GM21367 (cell line): ENCODE results near the gene PAK5.

ENCODE experiments used
- ATAC-seq: cut with Tn5 transposase; IDR thresholded peaks from one replicate; pipeline ENCODE4 v1.9.1; 2021; ENCODE audit not compliant: unreplicated experiment

Gene PAK5

DNA sequence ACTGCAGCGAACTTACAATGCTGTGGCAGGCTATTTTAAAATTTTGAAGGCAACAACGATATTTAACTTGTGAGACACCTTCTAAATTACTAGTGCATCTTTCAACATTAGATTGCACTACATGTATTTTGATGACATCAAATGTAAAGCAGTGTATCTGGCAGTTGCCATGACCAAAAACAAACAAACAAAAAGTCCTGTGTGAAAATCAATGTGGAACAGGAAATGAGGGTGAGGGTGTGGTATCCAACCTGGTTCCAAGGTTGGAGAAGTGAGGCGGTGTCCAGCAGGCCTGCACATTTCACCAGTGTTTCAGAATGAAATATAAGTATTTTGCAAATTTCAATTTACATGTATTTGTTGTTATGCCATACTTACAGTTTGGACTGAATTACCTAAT is 212.5 kb downstream of the PAK5 start:
- ATAC-seq, result no peak

DNA sequence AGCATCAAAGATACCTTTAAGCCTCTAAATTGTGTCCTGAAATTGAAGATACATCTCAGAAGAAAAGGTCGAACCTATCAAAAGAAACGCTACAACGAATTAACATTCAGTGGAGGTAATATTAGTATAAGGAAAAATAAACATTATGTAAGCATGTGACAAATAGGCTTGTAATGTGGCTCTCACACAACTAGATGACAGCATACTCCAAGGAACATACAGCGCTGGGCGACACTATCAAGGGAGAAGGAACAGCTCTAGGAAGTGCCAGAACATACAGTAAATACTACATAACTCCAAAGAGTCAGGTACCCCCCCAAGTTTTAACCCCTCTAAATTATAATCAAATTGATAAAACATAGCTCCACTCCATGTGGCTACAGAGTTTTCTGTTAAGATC is 220.9 kb downstream of the PAK5 start:
- no peak for ATAC-seq

DNA sequence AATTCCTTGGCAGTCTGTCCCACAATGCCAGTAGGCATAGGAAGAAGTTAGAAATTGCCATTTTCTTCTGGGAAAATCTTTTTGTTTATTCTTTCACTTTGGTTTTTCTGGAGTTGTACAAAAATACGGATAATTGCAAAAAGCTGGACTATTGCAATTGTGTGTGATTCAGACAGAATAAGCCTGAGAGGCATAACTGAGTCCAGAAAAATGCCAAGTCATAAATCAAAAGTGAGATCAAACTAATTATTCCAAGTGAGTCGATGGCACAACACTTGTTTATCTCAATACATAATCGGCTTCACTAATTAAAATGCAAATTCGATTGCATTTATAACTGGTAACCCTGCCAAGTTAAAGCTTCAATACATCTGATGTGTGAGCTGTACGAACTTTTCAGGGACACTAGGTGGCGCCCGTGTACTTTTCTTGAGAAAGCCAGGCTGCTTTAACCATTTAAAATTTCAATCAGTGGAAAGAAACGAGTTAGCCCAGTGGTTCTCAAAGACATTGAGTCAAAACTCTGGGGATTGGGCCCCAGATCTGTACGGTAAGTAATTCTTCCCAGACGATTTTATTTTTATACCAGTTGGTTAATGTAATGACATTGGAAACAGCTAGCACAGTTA is 221.9 kb downstream of the PAK5 start:
- no peak for ATAC-seq

DNA sequence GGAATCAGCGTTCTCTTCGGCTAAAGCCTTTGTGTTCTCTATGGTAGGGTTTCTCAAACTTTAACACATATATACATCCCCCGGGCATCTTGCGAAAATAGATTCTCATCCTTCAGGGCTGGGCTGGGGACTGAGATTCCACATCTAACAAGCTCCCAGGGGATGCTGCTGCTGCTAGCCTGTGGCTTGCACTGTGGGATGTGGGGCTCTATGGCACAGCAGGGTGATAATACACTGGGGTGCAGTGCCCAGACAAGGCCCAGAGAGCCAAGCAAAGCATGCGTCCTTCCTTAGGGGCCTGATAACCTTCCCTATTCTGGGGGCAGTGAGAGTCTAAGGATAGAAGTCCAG is 222.4 kb downstream of the PAK5 start:
- peak; percentile 9 for ATAC-seq

DNA sequence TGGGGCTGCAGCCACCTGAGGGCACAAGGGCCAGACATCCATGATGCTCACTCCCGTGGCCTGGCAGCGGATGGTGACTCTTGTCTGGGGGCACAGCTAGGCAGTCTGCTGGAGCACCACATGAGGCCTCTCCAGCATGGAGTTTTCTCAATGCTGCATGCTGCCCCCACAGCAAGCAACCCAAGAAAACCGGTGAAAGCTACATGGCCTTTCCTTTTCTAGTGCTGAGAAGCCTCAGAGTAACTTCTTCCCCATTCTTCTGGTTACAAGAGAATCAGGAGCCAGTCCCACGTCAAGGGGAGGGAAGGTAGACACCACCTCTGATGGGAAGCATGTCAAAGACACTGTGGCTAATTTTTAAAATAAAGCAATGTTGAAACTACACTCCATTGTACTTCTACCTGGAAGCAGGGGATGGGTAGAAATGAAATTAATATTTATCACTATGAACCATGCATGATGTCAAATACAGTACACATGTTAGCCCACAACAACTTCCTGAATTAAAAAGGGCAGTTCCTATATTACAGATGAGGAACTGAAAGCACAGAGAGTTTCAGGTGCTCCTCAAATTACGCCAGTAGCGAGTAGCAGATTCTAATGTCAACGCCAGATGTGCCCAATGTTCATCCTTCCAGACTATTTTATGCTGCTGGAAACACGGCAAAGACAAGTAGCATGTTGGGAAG is 223.0 kb downstream of the PAK5 start:
- peak; percentile 98 for ATAC-seq

DNA sequence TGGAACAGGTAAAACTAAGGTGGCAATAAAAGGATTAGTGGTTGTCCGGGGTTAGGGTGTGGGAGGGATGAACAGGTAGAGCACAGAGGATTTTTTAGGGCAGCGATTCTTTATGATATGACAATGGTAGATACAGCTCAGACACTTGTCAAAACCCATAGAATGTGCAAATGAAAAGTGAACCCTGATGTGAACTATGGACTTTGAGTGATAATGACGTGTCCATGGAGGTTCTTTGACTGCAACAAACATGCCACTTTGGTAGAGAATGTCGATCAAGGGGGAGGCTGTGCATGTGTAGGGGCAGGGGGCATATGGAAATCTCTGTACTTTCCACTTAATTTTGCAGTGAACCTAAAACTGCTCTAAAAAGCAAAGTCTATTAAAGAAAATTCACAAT is 223.8 kb downstream of the PAK5 start:
- ATAC-seq, result no peak

DNA sequence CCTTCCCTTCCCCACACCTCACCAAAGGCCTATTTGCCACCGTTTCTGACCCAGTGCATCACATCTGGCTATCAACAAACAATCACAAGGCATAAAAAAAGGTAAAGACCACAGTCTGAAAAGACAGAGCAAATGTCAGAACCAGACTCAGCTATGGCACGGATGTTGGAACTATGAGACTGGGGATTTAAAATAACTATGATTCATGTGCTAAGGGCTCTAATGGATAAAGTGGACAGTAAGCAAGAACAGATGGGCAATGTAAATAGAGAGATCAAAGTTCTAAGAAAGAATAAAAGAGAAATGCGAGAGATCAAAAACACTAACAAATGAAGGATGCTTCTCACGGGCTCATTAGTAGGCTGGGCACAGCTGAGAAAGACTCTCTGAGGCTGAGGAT is 225.0 kb downstream of the PAK5 start:
- ATAC-seq, result no peak

DNA sequence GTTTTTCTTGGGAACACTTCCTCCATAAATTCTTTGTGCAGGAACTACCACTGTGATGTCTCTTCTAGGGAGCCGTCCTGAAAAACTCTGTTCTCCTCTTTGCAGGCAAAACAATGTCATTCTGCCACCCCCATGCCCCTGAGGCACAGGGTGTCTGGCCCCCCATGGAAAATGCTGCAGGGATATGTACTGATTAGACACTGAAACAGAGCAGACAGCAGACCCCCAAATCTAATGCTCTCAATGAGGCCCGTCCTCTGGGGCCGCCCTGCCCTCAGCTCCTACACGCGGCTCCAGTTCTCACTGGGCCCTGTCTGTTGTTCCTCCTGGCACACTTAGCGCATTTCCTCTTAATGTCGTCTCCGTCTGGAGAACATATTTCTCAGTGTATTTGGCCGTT is 227.0 kb downstream of the PAK5 start:
- ATAC-seq, result no peak

DNA sequence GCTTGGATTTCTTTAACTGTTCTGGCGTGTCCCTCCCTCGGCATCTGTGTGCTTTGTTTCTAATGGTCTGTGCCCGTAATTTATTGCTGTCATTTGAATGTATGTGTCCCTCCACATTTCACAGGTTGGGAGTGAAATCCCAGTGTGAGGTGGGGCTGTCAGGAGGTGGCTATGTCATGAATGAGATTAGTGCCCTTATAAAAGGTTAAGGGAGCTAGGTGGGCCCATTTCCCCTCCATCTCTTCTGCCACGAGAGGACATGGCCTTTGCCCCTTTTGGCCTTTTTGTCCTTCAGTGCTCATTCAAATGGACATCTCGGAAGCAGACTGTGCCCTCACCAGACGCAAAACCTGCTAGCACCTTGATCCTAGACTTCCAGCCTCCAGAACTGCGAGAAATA is 228.2 kb downstream of the PAK5 start:
- ATAC-seq, result no peak

DNA sequence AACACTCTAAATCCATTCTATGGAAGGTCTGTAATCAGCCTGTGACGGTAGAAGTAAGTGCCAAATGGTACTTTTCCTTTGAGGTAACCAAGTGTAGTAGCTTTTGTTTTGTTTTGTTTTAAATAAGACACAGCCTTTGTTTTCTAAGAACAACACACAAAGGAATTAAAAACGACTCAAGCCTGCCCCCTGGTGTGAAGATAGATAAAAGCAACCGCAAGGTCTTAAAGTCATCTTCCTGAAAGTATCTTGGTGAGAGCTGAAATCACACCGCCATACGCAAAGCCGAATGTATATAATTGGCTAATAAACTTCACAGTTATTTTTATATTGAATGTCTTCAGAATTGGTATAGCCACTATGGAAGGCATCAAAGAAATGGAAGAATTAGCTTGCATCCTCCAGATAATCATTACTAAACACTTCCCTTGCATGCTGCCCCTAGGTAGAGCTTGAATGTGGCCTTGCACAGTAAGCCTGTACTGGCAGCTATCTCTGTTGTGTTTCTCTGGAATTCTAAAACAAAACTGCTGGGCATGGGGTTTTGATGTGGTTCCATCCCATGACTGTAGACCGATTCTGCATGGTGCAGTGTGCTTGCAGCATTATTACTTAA is 228.9 kb downstream of the PAK5 start:
- peak; percentile 80 for ATAC-seq

DNA sequence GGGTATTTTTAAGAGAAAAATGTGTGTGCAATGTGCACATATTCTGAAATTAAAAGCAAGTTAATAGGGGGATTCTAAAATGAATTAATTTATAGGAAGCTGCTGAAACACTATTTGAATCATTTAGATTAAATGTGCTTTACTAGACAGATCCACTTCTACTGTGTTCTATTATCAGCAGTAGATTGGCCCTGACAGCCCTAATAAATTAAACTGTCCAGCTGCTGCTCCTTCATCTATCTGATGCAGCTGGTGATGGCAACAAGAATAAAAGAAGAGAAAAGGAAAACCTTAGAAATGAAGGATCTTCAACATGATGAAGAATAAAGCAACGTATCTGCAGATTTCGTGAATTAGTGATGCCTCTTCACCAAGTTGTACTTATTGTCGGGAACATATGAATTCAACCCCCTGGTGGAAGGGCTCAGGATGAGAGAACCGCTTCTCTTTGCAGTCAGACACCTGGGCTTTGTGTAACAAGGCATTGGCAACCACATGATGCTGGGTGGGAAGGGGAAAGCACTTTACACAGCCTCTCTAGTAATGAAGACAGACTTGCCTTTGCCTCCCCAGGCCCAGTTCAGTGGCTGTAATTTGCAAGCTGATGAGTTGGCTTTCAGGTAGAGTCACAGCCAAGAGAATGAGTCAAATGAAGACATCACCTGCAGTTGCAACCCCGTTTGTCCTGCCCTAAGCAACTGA is 230.1 kb downstream of the PAK5 start:
- ATAC-seq, result no peak

DNA sequence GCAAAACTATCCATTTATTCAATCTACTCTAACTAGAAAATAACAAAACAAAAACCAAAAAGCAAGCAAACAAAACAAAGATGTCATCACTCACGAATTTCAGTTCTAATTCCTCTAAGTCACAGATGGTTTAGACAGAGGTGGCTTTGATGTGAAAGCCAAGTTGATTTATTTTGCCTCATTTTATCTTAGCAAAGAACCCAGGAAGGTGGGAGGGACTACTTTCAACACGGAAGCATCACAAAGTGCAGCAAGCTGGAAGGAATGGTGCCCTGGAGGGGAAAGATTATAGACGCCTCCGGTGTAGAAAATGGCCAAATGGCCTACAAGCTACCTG is 236.1 kb downstream of the PAK5 start:
- ATAC-seq, result no peak

DNA sequence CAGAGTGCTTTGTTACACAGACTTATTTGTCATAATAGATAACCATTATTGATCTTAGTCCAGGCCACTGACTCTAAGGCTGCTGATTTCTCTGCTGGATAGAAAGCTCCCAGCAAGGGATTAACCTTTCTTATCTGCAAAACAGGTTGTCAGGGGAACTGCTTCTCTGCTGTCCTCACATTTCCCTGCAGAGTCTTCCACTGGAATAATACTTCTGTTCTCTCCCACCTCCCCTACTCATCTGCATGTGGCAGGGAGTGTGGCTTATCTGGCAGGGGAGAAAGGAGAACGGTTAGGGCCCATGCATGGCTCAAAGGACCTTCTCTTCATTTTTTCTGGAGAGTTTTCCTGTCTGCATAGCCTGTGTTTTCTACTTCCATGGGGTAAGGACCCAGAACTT is 238.3 kb downstream of the PAK5 start:
- ATAC-seq, result no peak

DNA sequence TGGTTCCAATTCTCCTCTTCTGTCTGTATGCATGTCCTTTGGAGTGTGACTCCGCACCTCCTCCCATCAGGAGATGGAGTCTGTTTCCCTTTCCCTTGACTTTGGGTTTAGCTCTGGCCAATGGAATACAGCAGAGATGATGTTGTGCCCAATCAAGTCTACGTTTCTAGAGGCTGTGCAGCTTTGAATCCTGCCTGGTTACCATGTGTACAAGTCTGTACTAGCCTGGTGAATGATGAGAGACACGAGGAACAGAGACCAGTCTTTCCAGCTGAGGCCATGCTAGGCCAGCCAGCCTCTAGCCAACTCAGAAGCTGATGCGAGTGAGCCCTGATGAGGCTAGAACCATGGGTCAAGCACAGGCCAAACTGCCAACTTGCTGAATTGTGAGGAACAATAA is 241.3 kb downstream of the PAK5 start:
- ATAC-seq, result no peak

DNA sequence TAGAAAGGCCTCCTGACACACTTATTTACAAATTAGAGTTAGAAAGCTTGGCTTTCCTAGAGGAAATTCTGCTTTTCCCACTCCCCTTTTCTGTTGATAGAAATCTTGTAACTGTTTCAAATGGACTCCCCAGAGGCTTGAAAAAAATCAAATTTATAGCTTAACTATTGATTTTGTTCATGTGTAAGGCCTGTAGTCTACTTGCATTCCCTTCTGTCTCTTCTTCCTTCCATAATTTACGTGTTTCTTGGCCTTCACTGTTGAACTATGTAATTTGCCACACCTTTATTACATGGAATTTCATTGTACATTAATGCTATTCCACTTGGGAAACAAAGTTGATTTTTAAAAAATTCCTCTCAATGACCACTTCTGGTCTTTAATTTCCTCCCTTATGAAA is 243.1 kb downstream of the PAK5 start:
- no peak for ATAC-seq

DNA sequence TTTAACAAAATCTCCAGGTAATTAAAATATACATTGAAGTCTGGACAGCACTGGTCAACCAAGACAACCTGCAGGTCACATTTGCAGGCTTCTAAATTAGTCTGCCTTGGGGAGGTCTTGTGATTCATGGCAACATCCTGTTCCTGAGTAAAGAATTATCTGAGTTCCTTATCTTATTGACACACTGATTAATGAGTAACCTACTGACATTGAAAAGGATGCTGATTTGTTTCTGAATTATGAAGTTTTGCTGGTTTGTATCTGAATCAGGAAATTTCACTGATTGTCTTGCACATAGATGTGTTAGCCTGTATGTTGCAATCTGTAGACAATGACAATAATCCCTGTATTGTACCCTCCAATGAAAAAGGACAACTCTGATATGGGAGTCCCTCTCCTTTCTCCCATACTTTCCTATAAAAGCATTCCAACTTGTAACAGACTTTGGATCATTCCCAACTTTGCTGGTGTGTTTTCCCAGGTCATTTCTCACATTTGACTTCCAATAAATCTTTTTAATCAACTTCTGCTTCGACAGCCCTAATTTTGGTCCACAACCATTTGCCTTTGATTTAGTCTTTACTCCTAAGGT is 244.5 kb downstream of the PAK5 start:
- no peak for ATAC-seq

DNA sequence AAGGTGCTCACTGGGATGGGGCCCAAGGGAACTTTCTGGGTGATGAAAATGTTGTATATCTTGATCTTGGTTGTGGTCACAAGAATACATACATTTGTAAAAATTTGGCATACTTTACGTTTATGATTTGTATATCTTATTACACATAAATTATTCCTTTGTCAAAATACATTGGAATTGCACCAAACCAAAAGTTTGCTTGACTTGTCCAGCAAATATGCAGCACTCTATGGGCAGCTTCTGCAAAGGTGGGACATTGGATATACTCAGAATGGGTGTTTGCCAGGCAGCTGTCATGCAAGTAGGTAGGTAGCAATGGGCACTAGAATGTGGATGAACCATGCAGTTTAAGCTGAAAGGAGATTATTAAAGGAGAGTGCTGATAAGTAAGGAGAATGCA is 246.5 kb downstream of the PAK5 start:
- ATAC-seq, result no peak

DNA sequence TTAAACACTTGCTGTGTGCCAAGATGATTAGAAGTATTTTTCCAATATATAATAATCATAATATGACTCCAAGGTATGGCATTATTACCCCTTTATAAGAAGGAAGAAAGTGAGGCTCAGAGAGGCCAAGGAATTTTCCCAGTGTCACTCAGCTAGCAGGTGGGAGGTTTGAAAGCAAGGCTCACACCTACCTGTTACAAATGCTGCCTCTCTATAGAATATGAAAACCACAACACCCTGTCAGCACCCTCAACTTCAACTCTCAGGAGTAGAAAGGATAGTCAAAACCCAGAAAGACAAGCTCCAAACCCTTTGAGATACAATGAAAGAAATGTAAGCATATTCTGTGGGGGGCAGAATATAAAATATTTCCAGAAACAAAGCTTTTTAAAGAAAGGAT is 247.8 kb downstream of the PAK5 start:
- no peak for ATAC-seq

DNA sequence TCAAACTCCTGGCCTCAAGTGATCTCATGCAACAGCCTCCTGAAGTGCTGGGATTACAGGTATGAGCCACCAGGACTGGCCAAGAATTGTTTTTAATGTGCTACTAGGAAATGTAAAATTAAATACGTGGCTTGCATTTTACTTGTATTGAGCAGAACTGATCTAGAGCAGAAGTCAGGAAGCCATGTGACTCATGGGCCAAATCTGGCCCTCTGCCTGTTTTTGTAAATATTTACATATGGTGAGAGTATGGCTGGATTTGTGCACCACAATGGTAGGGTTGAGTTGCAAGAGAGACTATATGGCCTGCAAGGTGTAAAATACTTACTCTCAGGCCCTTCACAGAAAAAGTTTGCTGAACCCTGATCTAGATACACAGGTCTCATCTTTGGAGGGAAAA is 248.7 kb downstream of the PAK5 start:
- ATAC-seq, result no peak

DNA sequence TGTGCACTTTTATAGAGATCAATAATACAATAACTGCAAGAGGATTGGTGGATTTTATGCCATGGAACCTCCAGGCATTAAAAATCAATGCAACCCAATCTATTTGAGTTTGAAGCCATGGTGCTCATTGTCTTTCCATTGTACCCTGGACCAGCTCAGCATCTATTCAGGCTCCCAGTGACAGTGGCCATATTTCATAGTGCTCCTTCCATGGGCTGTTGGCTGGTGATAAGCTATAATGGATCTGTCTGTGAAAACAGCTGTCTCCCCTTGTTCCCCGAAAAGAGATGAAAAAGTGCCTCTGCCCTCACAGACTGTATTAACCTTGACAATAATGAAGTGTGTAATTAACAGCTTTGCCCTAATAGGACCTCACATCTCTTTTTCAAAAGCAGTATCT is 250.2 kb downstream of the PAK5 start:
- no peak for ATAC-seq

DNA sequence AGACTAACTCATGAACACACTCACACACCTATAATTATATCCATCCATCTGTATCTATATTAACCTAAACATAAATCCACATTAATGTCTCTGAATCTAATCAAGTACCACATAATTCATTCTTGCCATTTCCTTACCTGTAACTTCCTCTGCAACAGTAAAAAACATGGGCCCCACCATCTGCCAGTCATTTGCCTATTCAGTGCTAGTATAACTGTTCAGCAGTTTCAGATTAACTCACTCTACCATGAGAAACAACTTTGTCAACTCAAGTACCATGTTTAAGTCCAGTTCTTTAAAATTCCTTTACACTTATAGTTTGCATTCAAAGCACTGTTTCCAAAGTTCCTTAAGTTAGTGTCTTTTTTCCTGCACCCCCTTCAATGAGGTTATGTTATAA is 255.7 kb downstream of the PAK5 start:
- ATAC-seq, result no peak

DNA sequence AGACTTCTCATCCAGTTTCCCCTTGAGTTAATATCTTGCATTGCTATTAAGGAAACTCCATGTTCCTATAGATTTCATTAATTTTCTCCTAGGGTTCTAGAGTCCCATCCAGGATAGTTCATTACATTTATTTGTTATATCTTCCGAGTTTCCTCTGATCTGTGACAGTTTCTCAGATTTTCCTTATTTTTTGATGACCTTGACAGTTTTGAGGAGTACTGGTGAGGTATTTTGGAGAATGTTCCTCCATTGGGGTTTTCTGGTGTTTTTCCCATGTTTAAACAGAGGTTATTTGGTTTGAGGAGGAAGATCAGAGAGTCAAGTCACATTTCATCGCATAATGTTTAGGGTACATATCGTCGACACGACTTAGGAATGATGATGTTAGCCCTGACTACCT is 256.7 kb downstream of the PAK5 start:
- no peak for ATAC-seq
